ENCODE data around the gene PRDM1.
"Not testable (repeated sequence)": the region's sequence is repeated elsewhere in the genome, so short reads cannot be mapped to it uniquely, and the experiment has no call there.

The PRDM1 gene

DNA sequence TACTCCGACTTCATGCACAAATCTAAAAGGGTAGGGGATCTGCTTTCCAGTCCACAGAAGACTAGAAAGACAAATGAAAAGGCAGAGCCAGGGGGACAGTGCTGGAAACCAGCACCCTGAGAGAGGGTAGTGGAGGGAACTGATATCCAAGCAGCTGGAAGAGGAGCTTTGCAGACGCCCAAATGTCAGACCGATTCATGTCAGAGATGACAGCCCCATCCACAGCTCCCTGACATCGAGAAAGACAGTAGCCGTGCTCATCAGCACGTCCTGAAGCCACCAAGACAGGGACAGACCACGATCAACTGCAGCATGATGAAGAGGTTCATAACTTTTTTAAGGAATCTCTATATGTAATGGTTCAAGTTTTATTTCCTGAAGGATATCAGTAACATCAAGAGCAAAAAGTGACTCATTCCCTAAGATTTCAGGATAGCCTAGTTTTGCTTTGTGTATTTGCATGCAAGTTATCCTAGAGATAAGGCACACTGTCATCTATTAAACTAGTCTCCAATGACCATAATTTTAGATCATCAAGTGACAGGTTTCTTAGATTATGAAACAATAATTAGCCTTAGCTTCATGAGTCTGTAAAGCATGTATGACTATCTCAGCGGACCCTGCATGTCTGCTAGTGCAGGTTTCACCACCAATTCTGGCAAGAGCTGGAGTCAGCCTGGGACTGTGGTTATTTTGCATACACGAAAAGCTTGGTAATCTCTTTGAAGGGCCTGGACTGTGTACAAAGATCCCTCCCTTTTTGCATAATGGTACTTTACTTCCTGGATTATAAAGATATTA is 43.0 kb downstream of the PRDM1 start:
- FAIRE-seq (no peak), DNase-seq (ENCODE audit: extremely low spot score, insufficient read length, low read depth) (no peak)

DNA sequence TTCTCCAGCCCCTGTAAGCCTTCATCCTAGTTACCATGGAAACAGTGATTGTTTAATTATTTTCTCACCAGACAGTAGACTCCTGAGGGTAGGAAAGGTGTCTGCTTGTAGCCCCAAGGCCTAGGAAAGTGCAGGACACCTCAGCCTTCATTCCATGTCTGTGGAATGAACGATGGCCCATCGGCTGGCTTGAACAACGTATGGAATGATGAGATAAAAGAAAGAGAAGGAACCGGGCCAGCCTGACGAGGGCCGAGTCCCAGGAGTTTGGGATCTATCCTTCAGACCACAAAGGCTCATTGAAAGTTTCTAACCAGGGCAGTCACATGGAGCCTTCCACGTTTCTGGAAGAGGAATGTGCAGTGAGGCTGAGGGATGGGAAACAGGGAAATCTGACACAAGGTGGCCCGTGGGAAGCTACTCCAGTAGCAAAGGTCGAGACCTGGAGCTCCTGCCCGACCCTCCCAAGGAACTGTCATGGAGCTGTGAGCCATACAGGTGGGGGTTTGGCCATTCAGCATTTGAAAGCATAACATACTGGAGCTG is 46.1 kb downstream of the PRDM1 start:
- FAIRE-seq, result no peak
- DNase-seq (ENCODE audit: extremely low spot score, insufficient read length, low read depth), result no peak

DNA sequence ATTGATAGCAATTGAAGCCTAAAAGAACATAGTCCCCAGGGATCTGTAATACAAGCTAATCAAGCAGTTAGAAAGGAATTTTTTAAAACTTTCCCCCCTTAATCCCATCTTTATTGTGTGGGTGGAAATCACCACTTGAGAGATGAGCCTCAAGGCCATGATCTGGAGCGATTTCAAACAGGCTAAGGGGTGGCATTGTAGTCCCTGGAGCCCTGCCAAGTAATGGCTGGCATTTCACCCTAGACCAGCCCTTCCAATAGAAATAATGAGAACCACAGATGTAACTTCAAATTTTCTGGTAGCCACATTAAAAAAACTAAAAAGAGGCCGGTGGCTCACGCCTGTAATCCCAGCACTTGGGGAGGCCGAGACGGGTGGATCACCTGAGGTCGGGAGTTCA is 46.9 kb downstream of the PRDM1 start:
- no peak for DNase-seq (ENCODE audit: extremely low spot score, insufficient read length, low read depth)
- FAIRE-seq, result no peak

DNA sequence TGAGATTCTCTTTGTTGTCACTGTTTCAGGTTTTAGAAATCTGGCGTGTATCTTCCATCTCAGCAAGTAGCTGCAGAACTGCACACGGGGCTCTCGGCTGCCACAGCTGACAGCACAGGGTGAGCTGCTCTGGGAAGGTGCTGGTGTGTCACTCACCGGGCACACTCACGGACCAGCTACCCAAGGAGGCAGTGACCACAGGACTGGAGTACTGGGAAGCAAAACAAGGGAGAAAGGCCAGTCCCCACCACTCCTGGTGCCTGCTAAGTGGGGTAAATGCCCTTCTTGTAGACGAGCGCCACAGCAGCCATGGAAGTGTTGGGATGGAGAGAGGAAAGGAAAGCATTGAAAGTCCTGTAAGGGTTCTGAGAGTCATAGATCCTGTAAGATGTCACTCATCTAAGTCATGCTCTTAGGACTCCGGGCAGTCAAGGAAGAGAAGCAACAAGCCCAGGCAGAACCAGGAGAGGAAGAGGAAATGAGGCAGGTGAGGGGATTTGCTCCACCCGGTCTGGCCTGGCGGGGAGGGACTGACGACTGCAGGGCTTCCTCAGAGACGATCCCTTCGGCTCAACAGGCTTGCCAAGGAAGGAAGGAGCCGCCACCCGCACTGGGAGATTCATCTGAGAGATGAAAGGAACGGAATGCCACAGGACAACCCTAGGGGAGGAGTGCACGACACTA is 48.1 kb downstream of the PRDM1 start:
- DNase-seq (ENCODE audit: extremely low spot score, insufficient read length, low read depth), result no peak
- no peak for FAIRE-seq

DNA sequence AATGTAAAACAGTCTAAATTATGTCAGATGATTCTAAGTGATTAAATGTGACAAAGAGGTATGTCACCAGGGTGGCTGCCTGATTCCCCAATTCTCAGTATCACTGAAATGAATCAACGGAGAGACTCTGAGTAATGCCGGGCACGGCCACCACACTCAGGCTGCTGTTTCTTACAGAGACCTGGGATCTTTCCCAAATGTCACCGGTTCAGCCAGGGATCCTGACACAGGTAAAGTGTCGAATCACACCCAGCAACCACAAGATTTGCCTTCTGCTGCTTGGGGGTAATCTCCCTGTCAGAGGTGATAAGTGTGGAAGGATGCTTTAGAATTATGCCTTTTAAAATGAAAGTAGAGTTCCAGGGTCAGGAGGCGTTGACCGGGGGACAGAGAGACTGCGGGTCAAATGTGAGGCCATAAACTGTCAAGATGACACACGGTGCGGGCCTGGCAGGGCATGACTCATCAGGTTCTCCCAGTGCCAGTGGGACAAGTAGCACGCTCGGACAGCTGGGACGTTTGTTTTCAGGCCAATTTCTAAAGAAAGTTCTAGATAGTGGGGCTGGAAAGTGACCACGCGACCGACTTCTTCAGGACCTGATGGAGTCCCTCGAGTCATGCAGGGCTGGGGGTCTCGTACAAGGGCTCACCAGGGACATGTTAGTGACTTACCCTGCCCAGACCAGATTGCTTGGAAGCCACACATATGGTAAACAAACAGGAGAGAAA is 48.9 kb downstream of the PRDM1 start:
- DNase-seq (ENCODE audit: extremely low spot score, insufficient read length, low read depth) (no peak), FAIRE-seq (no peak)

DNA sequence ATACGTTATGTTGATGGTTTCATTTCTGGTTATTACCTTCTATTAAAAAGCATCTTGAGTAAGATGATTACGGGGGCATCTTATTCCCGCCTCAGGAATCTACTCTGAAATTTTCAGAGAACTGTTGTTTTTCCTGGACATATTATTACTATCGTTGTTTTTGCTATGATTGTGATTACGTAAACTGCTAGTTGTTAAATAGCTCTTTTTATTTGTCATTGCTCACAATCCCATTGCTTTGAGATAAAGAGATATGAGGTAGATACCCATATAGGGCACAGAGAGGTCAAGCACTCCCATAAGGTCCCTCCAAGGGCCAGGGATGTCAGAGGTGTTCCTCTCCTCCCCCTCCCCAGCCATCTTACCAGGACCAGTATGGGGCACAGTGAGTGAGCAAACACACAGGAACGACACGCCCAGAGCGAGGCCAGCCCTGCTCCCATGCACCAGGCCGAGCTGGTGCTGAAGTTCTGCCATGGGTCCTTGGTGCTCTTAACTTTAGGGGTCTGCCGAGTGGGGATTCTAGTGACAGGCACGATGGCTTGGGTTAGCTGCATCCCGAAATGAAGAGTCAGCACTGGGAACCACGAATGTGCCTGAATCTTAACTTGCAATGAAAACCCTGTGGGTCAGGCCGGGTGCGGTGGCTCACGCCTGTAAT is 49.9 kb downstream of the PRDM1 start:
- no peak for FAIRE-seq
- no peak for DNase-seq (ENCODE audit: extremely low spot score, insufficient read length, low read depth)

DNA sequence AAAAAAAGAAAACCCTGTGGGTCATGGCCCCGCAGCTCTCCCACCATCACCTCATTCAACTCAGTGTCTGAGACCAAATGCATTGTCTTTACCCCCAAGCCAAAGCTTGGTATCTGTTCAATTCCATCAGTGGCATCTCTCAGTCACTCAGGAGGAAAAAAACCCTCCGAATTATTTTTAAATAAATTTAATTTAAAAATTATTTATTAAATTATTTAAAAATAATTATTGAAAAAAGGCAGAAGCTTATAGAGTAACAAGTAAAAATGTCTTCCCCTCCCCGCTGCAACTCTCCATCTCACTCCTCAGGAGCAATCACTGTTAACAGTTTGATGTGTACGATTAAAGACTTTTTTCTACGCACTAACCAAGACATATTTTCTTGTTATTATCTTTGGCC is 50.7 kb downstream of the PRDM1 start:
- FAIRE-seq, result no peak
- no peak for DNase-seq (ENCODE audit: extremely low spot score, insufficient read length, low read depth)

DNA sequence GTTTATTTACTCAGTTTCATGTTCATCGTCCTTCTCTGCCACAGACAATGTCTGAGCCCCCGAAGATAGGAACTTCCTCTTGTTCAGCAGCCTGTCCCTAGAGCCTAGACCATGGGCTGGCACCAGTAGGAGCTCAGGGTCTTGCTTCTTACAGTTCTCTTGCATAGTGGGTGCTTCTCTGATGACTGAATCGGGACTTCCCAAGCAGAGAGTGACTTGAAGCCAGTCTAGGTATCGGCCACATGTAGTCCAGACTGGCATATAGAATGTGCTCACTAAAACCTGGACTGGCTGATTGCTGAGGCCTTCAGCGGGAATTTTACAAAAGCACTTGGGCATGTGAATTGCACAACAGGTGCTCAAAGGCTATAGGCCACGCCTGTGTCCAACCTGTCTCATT is 52.0 kb downstream of the PRDM1 start:
- DNase-seq (ENCODE audit: extremely low spot score, insufficient read length, low read depth) (no peak), FAIRE-seq (no peak)

DNA sequence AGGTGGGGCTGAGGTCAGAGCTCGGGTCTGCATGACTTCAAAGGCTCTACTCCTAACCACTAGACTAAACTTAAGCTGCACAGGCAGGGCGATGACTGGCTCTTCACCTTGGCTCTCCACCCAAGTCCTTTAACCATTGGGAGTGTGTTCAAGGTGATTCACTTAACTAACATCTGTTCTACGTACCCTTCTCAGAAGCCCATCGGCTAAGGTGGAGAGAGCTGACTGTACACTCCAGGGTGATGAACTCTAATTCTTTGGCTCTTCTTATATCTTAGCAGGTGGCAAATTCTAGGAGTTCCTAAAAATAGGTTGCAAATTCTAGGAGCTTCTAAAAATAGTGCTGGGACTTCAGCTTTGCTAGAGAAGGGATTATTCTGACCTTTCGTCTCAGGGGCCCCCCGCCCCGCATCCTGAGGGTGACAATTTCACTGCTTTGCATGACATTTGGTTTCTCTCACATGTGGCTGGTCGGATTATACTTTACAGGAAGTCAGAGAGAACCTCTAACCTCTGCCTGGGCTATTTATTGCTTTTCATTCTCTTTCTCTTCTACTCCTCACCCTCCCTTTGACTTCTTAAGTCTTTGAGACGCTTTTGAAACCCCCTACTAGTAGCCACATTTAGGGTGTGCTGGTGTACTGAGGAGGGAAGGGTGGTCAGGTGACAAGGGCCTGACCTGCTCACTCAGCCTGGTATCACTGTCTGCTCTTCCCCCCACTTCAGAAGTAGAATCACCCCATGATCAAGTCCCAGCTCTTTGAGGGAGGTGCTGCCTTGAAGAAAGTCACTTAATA is 55.5 kb downstream of the PRDM1 start:
- DNase-seq (ENCODE audit: extremely low spot score, insufficient read length, low read depth), result peak; percentile 38
- peak; percentile 95 for FAIRE-seq

DNA sequence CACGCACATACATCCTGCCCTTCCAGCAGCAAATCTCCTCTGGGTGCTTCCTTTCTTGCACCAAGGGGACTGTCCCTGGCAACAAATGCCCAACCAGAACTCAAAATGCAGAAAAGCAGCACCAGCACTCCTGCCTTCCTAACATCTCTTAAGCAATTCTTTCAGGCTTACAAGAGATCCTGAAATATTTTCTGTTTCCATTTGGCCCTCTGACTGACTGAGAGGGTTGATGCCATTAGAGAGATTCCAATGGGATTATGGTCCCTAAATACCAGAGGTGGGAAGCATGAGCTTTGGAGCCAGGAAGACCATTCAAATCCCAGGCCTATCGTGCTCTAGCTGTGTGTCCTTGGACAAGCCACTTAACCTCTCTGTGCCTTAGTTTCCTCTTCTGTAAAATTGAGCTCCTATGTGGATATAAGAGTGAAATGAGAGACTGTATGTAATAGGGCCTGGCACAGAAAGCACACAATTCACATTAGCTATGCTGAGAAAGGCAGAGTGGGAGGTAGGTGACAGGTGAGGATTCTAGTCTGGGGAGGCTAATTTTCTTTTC is 56.8 kb downstream of the PRDM1 start:
- no peak for FAIRE-seq
- no peak for DNase-seq (ENCODE audit: extremely low spot score, insufficient read length, low read depth)

DNA sequence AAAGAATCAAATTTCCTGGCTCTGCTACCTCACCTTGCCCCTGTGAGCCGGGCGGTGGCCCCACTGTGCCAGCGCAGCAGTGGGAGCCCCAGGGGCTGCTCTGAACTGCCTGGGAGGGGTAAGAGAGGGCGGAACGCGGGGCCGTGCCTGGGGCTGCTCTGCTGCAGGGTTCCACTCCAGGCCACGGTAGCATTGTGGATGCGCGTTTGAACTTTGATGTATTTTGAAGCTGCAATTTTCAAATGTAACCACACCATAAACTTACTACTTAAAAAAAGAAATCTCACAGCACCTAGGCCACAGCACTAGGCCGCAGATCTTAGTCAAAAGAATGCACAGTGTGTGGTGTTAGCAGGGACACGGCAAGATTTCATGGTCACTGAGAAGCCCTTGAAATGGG is 57.5 kb downstream of the PRDM1 start:
- no peak for FAIRE-seq
- DNase-seq (ENCODE audit: extremely low spot score, insufficient read length, low read depth), result no peak

DNA sequence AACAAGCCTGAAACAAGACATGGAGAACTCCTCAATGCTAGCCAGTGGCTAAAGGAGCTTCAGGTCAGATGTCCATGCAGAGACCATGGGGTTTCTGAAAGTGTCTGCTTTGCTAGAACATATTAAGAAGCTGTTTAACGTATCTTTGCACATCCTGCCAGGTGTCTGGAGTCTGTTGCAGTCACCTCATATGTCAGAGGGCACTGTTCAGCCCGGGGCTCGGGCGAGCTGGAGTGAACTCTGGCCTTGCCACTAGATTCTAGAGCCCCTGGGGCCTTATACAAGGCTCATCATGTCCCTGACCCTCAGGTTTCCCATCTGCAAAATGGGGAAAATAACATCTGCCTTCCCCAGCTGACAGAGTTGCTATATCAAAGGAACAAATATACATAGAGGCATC is 59.0 kb downstream of the PRDM1 start:
- FAIRE-seq, result peak; percentile 44
- no peak for DNase-seq (ENCODE audit: extremely low spot score, insufficient read length, low read depth)

DNA sequence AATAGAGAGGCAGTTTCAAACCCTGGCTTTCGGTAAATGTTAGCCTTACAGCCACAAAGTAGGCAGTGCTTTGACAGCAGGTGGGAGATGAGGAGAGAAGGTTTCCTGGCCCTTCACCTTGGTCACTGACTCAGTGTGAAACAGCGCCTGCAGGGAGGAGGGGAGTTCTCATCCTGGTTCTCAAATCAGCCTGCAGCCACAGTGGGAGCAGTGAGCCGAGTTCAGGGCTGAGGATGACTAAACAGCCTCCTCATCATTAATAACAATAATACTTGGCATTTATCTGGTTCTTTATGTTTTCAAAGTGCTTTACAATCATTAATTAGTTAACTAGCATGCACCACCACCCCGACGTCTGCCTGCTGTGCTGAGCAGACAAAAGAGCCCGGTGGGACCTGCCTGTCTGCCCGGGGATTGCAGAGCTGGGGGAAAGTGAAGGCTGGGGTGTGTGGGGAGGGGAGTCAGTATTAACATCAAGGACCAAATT is 59.6 kb downstream of the PRDM1 start:
- FAIRE-seq, result peak; percentile 96
- no peak for DNase-seq (ENCODE audit: extremely low spot score, insufficient read length, low read depth)

DNA sequence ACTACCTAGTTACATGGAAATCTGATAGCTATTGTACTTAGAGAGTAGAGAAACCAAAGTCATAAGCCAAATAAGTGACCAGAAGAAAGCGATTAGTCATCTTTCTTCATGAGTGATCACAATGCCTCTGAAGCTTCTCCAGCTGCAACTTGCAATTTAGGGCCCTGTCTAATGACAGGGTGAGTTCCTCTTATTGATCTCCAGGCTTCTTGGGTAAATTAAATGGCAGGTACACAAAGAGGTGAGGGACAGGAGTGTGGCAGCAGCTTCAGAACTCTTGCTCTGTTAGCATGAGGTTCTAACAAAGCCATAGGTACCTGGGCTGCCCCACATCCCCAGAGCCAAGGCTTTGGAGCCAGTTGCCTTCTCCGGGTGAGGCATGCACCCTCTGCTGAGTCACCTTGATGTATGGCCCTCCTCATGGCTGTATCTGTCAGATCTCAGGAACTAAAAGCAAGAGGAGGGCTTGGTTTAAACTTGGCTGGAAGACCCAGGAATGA is 60.8 kb downstream of the PRDM1 start:
- FAIRE-seq (no peak), DNase-seq (ENCODE audit: extremely low spot score, insufficient read length, low read depth) (no peak)

DNA sequence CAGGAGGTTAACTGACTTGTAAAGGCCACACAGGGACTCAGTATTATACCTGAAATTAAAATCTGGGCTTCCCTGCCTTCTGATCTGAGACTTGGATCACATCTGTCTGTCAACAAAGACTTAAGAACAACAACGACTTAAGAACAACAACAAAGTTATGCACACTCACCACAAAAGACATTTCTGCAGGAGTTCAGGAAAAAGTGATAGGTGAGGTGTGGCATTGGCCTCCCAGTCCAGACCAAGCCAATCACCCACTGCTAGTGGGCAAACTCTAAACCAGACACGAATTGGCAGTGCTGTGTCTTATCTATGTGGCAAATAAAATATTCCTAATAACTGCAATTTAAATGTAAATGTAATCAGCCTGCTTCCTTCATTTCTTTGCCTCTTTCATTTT is 61.3 kb downstream of the PRDM1 start:
- DNase-seq (ENCODE audit: extremely low spot score, insufficient read length, low read depth) (no peak), FAIRE-seq (no peak)

DNA sequence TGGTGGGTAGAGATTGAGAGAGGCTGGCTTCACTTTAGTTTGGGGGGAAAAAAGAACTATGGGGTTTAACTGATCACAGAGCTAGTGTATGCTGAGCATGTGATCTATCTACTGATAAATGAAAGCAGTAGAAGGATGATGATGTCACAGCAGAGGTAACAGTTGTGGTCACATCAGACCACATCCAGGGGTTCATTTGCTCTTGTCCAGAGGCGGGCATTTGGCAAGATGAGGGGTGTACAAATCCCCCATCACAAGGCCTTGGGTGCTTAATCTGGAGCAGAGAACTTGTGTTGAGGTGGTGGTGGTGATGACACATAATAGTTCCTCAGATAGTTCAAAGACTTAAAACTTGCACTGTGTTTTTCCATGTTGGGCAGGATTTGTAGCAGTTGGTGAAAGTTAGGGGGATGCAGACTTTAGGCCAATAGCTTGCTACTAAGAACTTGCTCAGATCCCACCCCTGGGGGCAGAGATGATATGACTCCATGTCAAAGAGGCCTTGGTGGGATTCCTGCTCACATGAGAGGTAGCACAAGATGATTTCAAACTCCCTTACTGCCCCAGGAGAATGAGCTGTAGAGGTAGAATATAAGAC is 63.4 kb downstream of the PRDM1 start:
- FAIRE-seq, result no peak
- DNase-seq (ENCODE audit: extremely low spot score, insufficient read length, low read depth), result no peak

DNA sequence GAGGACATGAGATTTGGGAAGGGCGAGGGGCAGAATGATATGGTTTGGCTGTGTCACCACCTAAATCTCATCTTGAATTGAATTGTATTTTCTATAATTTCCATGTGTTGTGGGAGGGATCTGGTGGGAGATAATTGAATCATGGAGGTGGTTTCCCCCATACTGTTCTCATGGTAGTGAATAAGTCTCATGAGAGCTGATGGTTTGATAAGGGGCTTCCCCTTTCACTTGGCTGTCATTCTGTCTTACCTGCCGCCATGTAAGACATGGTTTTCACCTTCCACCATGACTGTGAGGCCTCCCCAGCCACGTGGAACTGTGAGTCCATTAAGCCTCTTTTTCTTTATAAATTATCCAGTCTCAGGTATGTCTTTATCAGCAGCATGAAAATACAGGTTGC is 66.3 kb downstream of the PRDM1 start:
- DNase-seq (ENCODE audit: extremely low spot score, insufficient read length, low read depth); FAIRE-seq: not testable (repeated sequence)

DNA sequence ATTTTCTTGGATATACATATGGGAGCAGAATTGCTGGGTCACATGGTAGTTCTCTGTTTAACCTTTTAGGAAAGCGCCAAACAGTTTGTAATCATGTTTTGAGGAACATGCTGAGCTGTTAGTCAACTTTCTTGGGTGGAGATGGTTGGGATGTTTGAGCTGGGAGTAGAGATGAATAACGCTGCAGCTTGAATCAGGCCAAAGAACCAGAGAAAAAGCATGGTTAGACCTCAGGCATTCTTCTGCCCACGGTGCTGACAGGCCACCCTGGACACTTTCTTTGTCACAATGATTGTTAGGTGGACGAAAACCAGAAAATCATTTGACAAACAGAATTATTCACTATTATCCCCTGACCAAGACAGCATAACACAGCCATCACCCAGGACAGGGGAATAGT is 66.8 kb downstream of the PRDM1 start:
- FAIRE-seq (no peak), DNase-seq (ENCODE audit: extremely low spot score, insufficient read length, low read depth) (no peak)

DNA sequence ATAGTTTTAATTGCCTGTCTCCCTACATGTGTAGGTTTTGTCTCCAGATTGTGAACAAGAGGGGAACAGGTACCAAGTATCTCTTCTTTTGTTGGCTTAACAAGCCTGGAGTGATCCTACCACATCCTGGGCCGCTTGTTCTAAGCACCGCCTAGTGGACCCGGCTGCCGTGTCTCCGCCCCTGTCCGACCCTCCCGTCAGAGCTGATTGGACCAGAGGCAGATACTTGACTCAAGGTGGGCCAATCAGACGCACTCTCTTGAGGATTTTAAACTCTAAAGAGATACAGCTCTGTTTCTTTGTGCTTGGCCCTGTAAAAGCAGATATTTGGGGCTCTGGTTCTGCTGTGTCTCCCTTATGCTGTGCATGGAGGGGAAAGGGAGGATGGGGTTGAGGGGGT is 68.2 kb downstream of the PRDM1 start:
- no peak for FAIRE-seq

More for the DNA sequence above, 68.2 kb downstream of the PRDM1 start:
- DNase-seq (ENCODE audit: extremely low spot score, insufficient read length, low read depth), result no peak
